HAP-1 (cell line): ENCODE data around the gene RPN2.

Source experiments
- DNase-seq, 2 experiments: peaks; one replicate each; pipeline ENCODE4 v3.0.0-alpha.2; 2016 to 2020; ENCODE audit warnings: low spot score in 2 of 2
- H3K27me3 ChIP-seq: fragments of 250-450 bp; sonication (Bioruptor Pico); 2 replicates; pipeline ENCODE4 v1.5.1; 2020; ENCODE audit warnings: low read depth, mild to moderate bottlenecking, moderate library complexity
- H3K36me3 ChIP-seq: fragments of 250-450 bp; sonication (Bioruptor Pico); replicated peaks from 2 replicates; pipeline ENCODE4 v1.5.1; 2020; ENCODE audit warnings: mild to moderate bottlenecking
- H3K4me1 ChIP-seq: fragments of 250-450 bp; sonication (Bioruptor Pico); 2 replicates; pipeline ENCODE4 v1.5.1; 2020; ENCODE audit warnings: mild to moderate bottlenecking
- H3K4me3 ChIP-seq: fragments of 250-450 bp; sonication (Bioruptor Pico); 2 replicates; pipeline ENCODE4 v1.5.1; 2020; ENCODE audit warnings: mild to moderate bottlenecking, moderate library complexity
- H3K9me3 ChIP-seq: fragments of 250-450 bp; sonication (Bioruptor Pico); 2 replicates; pipeline ENCODE4 v1.5.1; 2020; ENCODE audit warnings: mild to moderate bottlenecking, moderate library complexity
- in situ Hi-C: fragments of 300-500 bp; cut with MboI; formaldehyde crosslinking; loops from 3 replicates; pipeline ENCODE4 v1.14.3; 2020; ENCODE audit warnings: low sequenced_read_pairs, inconsistent platforms, mixed read lengths

Gene RPN2

GRCh38 chr20:37233548-37234253 is 54.6 kb downstream of the RPN2 start:
- Histone ChIP-seq H3K36me3 (peaks cover 97% of the 10 kb centered on the region), H3K9me3 (no peaks in the 10 kb centered on the region), H3K4me3 (no peak overlapping the region), H3K27me3 (no peaks in the 10 kb centered on the region), H3K4me1 (peaks cover 12% of the 10 kb centered on the region)
- in situ Hi-C loops, result no loop called here
- no peak for DNase-seq

DNA sequence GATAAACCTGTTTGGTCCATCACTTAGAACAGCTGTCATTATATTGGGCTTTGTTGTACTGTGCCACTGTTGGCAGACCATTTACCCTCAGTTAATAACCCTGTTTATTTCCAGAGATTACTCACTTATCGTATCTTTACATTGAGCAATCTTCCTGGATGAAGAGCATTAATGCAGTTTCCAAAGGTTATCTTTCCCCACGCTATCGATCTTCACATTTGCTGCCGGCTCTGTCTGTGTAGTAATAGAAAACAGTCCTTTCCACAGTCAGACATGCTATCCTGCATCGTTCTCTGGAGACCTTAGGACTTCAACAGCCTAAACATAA is 55.1 kb downstream of the RPN2 start:
- H3K4me1 ChIP-seq, result peaks cover 6% of the 10 kb centered on the region
- no peaks in the 10 kb centered on the region for H3K27me3 ChIP-seq
- H3K4me3 ChIP-seq, result no peak overlapping the region
- no peak for DNase-seq
- in situ Hi-C loops, result no loop called here
- no peaks in the 10 kb centered on the region for H3K9me3 ChIP-seq
- peaks cover 96% of the 10 kb centered on the region for H3K36me3 ChIP-seq

- in situ Hi-C loops, result no loop called here
- Histone ChIP-seq H3K36me3 (peaks cover 99% of the 10 kb centered on the region), H3K9me3 (no peaks in the 10 kb centered on the region), H3K4me3 (no peak overlapping the region), H3K4me1 (no peaks in the 10 kb centered on the region), H3K27me3 (no peaks in the 10 kb centered on the region)
- DNase-seq, result no peak
These were observed 55.9 kb downstream of the RPN2 start for GRCh38 chr20:37235065-37235464.

- Histone ChIP-seq H3K4me3 (no peak overlapping the region), H3K27me3 (no peaks in the 10 kb centered on the region), H3K9me3 (no peaks in the 10 kb centered on the region), H3K36me3 (peaks cover 99% of the 10 kb centered on the region), H3K4me1 (no peaks in the 10 kb centered on the region; the same call in 1 of the 2 replicates)
- DNase-seq, result no peak
- in situ Hi-C loops, result no loop called here
These were observed 57.3 kb downstream of the RPN2 start for GRCh38 chr20:37236462-37236861.

GRCh38 chr20:37237656-37238055 is 58.5 kb downstream of the RPN2 start:
- Histone ChIP-seq H3K9me3 (no peaks in the 10 kb centered on the region), H3K36me3 (peaks cover 99% of the 10 kb centered on the region), H3K27me3 (no peaks in the 10 kb centered on the region), H3K4me1 (no peaks in the 10 kb centered on the region; the same call in 1 of the 2 replicates), H3K4me3 (no peak overlapping the region)
- in situ Hi-C loops, result no loop called here
- no peak for DNase-seq

- Histone ChIP-seq H3K9me3 (no peaks in the 10 kb centered on the region), H3K4me1 (no peaks in the 10 kb centered on the region; the same call in 1 of the 2 replicates), H3K36me3 (peaks cover 99% of the 10 kb centered on the region), H3K4me3 (no peak overlapping the region), H3K27me3 (no peaks in the 10 kb centered on the region)
- in situ Hi-C loops, result no loop called here
- no peak for DNase-seq
These were observed 59.3 kb downstream of the RPN2 start for GRCh38 chr20:37238426-37238825.

GRCh38 chr20:37238935-37239451 is 59.9 kb downstream of the RPN2 start:
- in situ Hi-C loops, result no loop called here
- Histone ChIP-seq H3K9me3 (no peaks in the 10 kb centered on the region), H3K4me3 (no peak overlapping the region), H3K4me1 (no peaks in the 10 kb centered on the region; the same call in 1 of the 2 replicates), H3K36me3 (peaks cover 94% of the 10 kb centered on the region), H3K27me3 (no peaks in the 10 kb centered on the region)
- DNase-seq, result no peak

GRCh38 chr20:37240337-37241067 is 61.4 kb downstream of the RPN2 start:
- in situ Hi-C loops, result no loop called here

GRCh38 chr20:37242503-37242902 is 63.4 kb downstream of the RPN2 start:
- Histone ChIP-seq H3K9me3 (no peaks in the 10 kb centered on the region), H3K4me3 (no peak overlapping the region), H3K36me3 (peaks cover 59% of the 10 kb centered on the region), H3K4me1 (no peaks in the 10 kb centered on the region; the same call in 1 of the 2 replicates), H3K27me3 (no peaks in the 10 kb centered on the region)
- in situ Hi-C loops, result no loop called here
- no peak for DNase-seq

More at GRCh38 chr20:37240337-37241067, 61.4 kb downstream of the RPN2 start:
- peaks cover 79% of the 10 kb centered on the region for H3K36me3 ChIP-seq
- no peak overlapping the region for H3K4me3 ChIP-seq
- no peaks in the 10 kb centered on the region for H3K9me3 ChIP-seq
- H3K4me1 ChIP-seq, result no peaks in the 10 kb centered on the region; the same call in 1 of the 2 replicates
- H3K27me3 ChIP-seq, result no peaks in the 10 kb centered on the region
- DNase-seq, result no peak

- in situ Hi-C loops, result no loop called here
- H3K36me3 ChIP-seq, result peaks cover 51% of the 10 kb centered on the region
These were observed 64.2 kb downstream of the RPN2 start for GRCh38 chr20:37243076-37243936.

GRCh38 chr20:37243937-37244571 is 64.9 kb downstream of the RPN2 start:
- DNase-seq, result no peak
- H3K4me3 ChIP-seq, result no peak overlapping the region
- H3K36me3 ChIP-seq, result peaks cover 43% of the 10 kb centered on the region
- no peaks in the 10 kb centered on the region for H3K9me3 ChIP-seq
- in situ Hi-C loops, result no loop called here
- no peaks in the 10 kb centered on the region; the same call in 1 of the 2 replicates for H3K4me1 ChIP-seq
- H3K27me3 ChIP-seq, result no peaks in the 10 kb centered on the region

More at GRCh38 chr20:37243076-37243936, 64.2 kb downstream of the RPN2 start:
- H3K27me3 ChIP-seq, result no peaks in the 10 kb centered on the region
- no peaks in the 10 kb centered on the region; the same call in 1 of the 2 replicates for H3K4me1 ChIP-seq
- no peaks in the 10 kb centered on the region for H3K9me3 ChIP-seq
- no peak for DNase-seq
- no peak overlapping the region for H3K4me3 ChIP-seq

DNA sequence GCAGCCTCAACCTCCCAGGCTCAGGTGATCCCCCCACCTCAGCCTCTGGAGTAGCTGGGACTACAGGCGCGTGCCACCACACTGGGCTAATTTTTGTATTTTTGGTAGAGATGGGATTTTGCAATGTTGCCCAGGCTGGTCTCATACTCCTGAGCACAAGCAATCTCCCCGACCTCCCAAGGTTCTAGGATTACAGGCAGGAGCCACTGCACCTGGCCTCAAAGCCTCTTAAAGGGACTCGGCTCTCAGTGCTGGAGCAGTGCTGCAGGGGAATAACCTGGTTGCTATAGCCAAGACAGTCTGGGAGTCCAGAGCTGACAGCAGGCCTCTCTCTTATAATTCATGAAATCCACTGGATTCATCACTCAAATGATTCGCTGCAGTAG is 65.4 kb downstream of the RPN2 start:
- H3K27me3 ChIP-seq, result no peaks in the 10 kb centered on the region

More for the DNA sequence above, 65.4 kb downstream of the RPN2 start:
- peaks cover 39% of the 10 kb centered on the region for H3K36me3 ChIP-seq
- H3K4me3 ChIP-seq, result no peak overlapping the region
- DNase-seq, result no peak
- no peaks in the 10 kb centered on the region; the same call in 1 of the 2 replicates for H3K4me1 ChIP-seq
- in situ Hi-C loops, result no loop called here
- no peaks in the 10 kb centered on the region for H3K9me3 ChIP-seq
